HG02852 (cell line): Measurements from ENCODE around the gene RAD51B.

Experiments
- ATAC-seq: cut with Tn5 transposase; IDR thresholded peaks from one replicate; pipeline ENCODE4 v1.9.1; 2021; ENCODE audit warnings: mild to moderate bottlenecking, moderate library complexity; ENCODE audit not compliant: unreplicated experiment

RAD51B gene

GRCh38 chr14:68469208-68469713 lies 649.7 kb downstream of the RAD51B start:
- no peak for ATAC-seq

GRCh38 chr14:68470361-68470760 lies 650.8 kb downstream of the RAD51B start:
- ATAC-seq = no peak

- peak; percentile 51 for ATAC-seq
Measured at GRCh38 chr14:68471029-68471963, 651.7 kb downstream of the RAD51B start.

- ATAC-seq = no peak
Measured at GRCh38 chr14:68471964-68472508, 652.5 kb downstream of the RAD51B start.

GRCh38 chr14:68473069-68473468 lies 653.5 kb downstream of the RAD51B start:
- ATAC-seq = no peak

- ATAC-seq = no peak
Measured at GRCh38 chr14:68473794-68474193, 654.2 kb downstream of the RAD51B start.

GRCh38 chr14:68474741-68475140 lies 655.2 kb downstream of the RAD51B start:
- no peak for ATAC-seq

GRCh38 chr14:68475802-68476201 lies 656.2 kb downstream of the RAD51B start:
- no peak for ATAC-seq

- ATAC-seq = peak; percentile 91
Measured at GRCh38 chr14:68476212-68477109, 656.9 kb downstream of the RAD51B start.

GRCh38 chr14:68477110-68477455 lies 657.5 kb downstream of the RAD51B start:
- ATAC-seq = no peak

GRCh38 chr14:68477461-68478085 lies 658.0 kb downstream of the RAD51B start:
- ATAC-seq = no peak

- no peak for ATAC-seq
Measured at GRCh38 chr14:68479247-68479646, 659.7 kb downstream of the RAD51B start.

- no peak for ATAC-seq
Measured at GRCh38 chr14:68482018-68482417, 662.4 kb downstream of the RAD51B start.

- ATAC-seq = no peak
Measured at GRCh38 chr14:68482772-68483395, 663.3 kb downstream of the RAD51B start.

GRCh38 chr14:68486033-68486732 lies 666.6 kb downstream of the RAD51B start:
- ATAC-seq = no peak

GRCh38 chr14:68486809-68487208 lies 667.2 kb downstream of the RAD51B start:
- no peak for ATAC-seq

- ATAC-seq = no peak
Measured at GRCh38 chr14:68487805-68488590, 668.4 kb downstream of the RAD51B start.

GRCh38 chr14:68491793-68492192 lies 672.2 kb downstream of the RAD51B start:
- no peak for ATAC-seq
